GM19395 (cell line): ENCODE results near the gene GCLC.
"Not testable (repeated sequence)": the region's sequence is repeated elsewhere in the genome, so short reads cannot be mapped to it uniquely, and the experiment has no call there.

Source experiments
- ATAC-seq: cut with Tn5 transposase; IDR thresholded peaks from one replicate; pipeline ENCODE4 v1.9.1; 2021; ENCODE audit warnings: mild to moderate bottlenecking, moderate library complexity; ENCODE audit not compliant: unreplicated experiment

GCLC gene

DNA sequence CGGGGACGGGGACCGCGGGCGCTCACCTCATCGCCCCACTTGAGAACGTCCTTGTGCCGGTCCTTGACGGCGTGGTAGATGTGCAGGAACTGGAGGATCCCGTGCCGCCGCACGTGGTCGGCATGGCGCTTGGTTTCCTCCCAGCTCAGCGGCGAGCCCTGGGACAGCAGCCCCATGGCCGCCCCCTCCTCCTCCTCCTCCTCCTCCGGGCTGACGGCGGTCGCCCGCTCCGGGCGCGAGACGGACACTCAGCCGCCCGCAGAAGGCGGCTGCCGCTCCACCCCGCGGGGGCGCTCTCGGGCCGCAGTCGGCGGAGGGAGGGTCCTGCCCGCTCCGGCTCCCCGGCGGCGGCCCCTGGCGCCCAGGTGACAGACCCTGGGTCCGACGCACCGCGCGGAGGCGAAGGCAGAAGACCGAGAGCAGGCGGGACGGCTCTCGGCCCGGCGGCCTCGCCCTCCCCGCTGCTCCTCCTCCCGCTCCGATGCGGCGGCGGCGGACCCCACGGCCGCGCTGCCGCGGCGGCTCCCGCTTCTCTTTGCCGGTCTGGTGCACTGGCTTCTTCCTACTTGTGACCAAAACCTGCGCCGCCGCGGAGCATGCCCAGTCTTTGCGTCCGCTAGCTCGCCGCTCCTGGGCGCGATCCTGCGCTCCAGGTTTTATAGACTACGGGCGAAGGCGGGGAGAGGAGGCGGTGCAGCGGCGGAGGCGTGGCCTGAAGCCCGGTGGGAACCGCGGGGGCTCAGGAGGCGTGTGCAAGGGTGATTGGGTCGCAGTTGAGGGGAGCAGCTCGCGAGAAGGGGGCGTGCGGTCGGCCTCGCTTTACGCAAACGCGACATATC lies at the start of gene GCLC:
GCLC (minus strand) TSS at position 632 of the 839 bp plus-strand sequence; CDS start at position 176, 456 bp downstream.
- peak; percentile 70 for ATAC-seq

DNA sequence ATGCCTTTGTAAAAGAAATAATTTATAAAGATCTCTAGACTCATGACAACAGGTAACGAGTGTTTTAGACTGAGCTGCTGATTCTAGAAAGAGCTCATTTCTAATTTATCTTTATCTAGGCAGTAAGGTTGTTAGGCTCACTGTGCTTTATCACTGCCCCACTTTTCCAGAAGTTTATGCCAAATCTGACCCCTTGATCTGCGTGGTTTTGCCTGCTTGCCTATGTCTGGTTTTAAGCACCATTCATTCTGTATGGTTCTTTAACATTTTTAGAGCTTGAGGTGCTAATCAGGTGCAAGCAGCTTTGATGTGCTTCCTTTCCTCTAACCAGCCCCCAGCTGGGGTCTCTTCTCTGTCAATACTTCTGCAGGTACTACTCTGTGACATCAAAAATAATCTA lies 49.7 kb upstream of the GCLC start:
- no peak for ATAC-seq

DNA sequence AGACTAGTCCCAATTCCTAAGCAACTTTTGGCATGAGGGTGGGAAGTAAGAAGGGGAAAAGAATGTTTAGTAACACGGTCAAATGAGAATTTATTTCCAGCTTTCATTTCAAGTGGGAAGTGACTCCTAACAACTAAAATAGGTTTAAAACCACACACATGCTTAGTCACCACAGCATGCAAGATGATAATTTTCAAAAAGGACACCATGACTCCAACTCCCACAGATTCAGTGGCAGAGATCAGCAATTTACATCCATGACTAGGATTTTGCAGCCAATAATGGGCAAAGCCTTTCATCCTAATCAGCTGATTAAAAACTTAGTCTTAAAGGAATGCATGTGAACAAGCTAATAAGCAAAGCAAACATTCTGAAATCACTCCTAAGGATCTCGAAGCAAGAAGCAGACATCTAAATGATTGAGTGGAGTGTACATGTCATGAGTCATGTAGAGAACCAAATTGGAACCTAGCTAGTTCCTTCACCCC lies 48.1 kb upstream of the GCLC start:
- ATAC-seq = no peak

DNA sequence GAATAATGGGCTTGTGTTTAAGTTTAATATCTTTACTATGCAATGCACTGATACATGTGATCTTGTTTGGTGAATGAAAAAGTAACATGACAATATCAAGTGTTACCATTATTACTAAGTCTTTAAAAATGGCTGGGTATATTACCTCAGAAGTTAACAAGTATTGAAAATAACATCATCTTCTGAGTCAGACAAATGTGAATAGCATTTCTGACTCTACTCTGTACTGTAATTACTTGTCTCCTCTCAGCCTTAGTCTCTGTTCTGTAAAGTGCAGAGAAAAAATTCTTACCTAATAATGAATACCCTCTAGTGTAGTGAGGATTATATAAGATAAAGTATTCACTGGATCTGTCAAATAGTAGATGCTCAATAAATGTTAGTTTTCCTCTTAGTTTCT lies 47.0 kb upstream of the GCLC start:
- ATAC-seq = no peak

DNA sequence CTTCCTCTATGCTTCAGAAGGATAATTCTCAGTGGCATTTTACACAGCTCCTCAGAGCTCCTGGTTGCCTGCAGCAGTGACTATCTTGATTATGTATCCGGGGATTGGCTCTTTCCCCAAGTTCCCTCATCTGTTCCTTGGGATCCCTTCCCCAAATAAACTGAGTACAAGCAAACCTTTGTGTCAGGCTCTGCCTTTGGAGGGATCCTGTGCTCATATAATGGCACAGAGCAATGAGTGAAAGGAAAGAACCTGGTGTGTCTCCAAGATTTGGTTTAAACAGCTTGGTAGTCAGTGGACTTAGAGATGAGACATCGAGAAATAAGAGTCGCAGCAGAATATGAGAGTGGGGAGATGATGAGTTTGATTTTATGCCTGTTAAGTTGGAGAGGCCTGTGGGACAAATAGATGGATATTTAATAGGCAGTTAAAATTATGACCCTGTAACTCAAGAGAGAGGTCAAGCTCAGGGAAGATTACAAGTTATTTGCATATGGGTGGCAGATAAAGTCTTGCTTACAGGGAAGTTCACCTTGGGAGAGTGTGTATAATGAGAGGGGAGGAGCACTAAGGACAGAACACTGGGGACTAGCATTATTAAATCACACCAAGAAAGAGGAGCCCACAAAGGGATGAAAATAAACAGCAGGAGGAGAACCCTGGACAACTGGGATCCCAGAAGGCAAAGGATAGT lies 44.1 kb upstream of the GCLC start:
- ATAC-seq = no peak

DNA sequence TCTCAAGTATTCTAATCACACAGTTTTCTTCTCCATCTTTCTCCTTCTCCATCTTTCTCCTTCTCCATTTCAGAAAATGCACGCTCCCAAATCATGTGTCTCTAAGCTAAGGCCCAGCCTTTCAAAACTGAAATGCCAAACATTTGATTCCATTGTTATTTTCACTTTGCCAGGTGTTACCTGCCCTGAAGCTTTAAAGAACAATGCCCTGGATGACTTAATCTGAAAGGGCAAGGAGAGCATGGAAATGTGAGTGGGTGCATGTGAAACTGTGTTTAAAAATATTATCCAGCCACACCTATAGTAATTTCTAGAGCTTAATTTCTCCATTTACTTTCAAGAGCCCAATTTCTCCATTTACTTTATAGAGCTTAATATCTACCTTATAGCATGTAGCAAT lies 42.4 kb upstream of the GCLC start:
- ATAC-seq = no peak

DNA sequence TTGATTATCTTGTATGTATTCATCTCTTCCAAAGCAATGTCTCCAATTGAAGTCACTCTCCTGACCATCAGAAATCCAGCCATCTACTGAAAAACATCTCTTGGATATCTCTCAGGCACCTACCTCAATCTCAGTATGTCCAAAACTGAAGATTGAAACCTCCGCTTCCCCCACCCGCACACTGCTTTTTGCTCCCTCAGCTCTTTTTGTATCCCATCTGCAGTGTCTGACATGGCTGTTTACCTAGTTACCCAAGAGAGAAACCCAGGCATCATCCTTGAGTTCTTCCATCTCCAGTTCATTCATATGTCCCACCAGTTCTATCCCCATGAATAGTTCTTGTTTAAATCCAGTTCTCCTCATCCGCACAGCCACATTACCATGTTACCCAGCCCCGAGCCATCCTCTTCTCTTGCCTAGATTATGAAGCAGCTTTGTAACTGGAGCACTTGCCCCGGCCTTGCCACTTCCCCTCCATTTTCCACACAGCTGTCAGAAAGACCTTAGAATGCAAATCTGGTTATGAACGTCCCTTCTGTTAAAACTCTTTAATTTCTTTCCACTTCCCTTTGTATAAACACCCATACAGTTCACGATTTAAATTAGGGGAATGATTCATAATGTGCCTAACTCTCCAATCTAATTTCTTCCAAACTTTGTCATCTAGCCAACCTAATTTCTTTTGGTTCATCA lies 40.5 kb upstream of the GCLC start:
- ATAC-seq = no peak

DNA sequence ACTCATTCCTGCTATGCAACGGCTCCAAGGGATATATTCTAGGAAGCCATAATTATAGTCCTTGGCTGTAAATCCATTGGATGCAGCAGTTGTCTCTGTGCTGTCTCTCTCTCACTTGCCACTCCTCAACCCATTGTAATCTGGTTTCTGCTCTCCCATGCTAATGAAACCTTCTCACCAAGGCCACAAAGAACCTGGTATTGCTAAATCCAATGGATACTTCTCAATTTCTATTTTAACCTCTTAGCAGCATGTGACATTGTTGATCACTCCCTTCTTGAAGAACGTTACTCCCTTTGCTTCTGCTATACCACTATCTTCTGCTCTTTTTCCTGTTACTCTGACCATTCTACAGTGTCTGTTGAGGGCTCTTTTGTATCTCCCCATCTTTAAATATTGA lies 39.8 kb upstream of the GCLC start:
- ATAC-seq = no peak

DNA sequence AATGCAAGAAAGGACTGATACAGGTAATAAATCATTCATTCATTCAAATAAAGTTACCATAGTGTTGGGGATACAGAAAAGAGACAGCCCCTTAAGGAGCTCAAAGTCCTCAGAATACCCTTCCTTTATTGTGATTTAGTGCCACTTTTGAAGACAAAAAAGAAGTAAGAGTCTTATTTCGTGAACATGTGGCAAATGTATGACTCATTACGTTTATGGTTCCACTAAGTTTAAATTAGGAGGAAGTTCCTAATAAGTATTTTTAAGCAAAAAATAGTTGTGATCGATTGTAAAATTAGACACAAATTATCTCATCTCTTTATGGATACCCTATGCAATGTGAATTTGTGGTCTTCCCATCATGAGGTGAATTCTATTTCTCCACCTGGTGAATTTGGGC lies 38.5 kb upstream of the GCLC start:
- no peak for ATAC-seq

DNA sequence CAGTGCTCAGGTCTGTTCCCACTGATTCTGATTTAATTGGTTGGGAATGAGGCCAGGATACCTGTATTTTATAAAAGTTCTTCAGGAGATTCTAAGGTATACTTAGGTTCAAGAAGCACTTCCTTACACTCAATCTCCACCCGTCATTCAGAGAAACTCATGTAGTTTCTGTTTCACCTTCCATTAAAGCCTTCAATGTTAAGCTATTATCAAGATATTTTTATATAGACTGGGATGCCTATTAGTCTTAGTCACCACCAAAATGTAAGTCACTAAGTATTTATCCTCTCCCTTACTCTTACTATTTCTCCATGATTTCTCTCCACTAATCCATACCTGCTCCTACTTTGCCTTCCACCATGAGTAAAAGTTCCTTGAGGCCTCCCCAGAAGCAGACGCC lies 38.1 kb upstream of the GCLC start:
- ATAC-seq = no peak

DNA sequence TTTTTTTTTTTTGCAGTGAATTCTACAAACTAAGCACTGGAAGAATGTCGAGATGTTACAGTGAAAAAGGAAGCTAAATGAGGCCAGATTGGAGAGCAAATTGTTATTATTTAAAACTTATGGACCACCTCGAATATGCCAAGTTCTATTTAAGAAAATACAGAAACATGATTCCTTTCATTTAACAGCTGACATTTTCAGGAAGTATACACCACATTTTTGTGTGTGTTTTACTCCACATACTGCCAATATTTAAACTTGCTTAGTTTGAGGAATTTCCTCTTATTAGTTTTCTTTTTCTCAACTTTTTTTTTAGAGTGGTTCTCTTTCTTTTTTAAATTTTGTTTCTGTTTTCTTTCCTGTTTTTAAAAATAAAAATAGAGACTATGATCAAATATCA lies 37.0 kb upstream of the GCLC start:
- no peak for ATAC-seq

DNA sequence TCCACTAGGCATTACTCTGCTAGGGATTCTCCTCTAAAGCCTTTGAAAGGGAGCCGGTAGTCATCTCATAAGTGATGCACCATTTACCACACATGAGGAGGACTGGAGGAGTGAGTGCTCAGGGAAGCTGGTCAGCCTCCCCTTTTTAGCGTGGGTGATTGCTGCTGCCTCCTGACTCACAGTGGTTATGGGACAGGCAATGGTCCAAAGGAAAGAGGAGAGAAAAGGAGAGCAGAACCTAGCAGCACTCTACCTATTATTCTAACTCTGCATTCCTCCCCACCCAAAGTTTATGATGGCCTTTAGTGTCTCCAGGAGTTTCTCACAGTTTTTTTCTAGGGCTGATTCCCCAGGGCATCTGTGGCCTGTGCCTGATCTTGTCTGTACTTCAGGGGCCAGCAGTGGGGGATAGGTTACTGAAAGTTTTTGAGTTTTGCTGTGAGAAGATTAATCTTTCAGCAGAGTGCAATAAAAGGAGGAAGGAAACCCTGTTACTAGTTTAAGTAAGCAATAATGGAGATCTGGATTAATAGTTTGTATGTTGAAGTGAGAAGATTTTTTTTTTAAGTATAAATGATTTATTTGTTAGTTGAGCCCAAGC lies 36.4 kb upstream of the GCLC start:
- ATAC-seq = no peak

DNA sequence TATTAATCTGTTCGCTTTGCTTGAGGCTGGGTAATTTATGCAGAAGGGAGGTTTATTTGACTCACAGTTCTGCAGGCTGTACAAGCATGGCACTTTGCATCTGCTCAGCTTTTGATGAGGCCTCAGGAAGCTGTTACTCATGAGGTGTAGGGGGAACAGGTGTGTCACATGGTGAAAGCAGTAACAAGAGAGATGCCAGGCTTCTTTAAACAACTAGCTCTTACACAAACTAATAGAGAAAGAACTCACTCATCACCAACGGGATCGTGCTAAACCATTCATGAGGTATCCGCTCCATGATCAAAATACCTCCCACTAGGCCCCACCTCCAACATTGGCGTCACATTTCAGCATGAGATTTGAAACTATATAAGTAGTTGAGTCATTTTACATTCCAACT lies 34.4 kb upstream of the GCLC start:
- no peak for ATAC-seq

DNA sequence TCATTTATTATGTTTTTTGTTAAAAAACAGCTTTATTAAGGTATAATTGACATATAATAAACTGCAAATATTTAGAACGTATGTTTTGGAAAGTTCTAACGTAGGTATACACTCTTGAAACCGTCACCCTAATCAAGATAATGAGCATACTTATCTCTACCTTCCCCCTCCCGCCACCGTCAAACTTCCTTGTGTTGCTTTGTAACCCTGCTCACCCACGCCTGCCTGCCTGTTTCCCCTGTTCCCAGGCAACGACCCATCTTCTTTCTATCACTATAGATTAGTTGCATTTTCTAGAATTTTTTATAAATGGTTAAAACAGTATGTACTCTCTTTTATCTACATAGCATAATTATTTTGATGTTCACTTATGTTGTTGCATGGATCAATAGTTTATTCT lies 33.5 kb upstream of the GCLC start:
- no peak for ATAC-seq

DNA sequence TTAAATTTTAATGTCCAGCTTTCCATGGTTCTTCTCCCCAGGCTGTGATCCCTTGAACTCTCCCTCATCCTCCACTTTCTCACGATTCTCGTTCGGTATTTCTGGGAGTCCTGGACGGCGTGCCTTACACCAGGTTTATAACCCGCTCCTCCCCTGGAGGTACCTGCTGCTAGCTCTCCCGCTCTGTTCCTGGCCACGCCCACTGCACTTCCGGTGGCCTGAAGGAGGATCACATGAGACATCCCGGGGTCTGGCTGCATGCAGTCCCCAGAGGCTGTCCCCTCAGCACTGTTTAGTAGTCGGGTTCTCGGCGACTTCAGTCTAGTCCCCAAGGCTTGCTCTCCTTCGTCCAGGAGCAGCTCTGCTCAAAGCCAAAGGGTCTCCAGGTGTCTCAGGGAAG lies 28.4 kb upstream of the GCLC start:
- ATAC-seq = no peak

DNA sequence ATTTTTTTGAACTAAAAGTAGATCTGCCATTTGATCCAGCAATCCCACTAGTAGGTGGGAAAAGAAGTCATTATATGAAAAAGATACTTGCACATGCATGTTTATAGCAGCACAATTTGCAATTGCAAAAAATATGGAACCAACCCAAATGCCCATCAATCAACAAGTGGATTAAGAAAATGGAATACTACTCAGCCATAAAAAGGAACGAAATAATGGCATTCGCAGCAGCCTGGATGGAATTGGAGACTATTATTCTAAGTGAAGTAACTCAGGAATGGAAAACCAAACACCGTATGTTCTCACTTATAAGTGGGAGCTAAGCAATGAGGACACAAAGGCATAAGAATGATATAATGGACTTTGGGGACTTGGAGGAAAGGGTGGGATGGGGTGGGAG lies 27.5 kb upstream of the GCLC start:
- ATAC-seq = not testable (repeated sequence)

DNA sequence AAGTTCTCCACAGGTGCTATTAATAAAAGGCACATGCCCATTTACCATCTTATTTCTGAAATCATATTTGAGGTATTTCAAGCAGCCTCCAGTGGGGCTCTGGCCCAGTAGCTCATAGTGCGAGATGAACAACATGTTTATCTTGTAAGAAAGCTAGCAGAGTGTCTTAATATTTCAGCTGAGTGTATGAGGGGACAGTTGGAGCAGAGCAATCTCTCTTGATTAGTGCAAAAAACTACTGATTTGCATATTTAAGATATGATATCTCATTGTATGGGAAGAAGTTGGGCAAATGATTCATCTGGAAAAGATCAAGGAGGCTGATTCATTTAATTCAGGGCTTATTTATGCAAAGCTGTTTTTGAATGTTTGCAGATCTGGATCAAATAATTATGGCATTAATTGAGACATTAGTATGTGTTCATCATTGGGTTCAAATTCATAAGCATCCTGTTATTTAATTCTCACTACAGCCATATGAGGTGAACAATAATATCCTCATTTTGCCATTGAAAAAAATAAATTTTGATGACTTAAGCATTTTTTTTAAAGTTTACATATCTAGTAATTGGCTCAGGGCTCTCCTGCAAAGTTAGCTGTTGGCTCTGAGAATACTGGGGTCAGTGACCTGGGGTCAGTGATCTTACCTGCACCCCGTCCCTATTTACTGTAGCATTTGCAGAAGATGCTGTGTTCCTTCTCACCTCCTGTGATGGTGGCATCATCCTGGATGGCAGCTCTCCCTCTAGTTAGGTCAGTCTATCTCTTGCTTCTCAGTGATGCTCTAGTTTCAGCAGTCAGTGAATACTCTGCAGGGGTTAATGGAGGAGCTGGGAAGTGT lies 24.1 kb upstream of the GCLC start:
- ATAC-seq = no peak

DNA sequence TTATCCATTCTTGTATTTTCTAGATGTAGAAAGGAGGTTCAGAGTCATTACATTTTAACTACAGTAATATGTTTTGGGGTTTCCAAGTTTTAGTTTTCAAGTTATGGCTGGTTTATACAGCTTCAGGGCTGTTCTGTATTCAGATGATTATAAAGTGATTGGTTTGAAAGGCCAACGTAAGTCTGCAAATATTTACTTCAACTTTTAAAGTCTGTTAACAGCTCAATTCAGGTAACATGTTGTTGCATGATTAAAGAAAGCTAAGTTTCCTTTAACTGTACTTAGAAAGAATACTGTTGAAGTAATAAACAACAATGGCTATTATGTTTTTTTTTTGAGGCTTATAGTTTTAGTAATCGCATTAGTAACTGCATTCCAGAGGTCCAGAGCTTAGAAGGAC lies 22.8 kb upstream of the GCLC start:
- no peak for ATAC-seq

DNA sequence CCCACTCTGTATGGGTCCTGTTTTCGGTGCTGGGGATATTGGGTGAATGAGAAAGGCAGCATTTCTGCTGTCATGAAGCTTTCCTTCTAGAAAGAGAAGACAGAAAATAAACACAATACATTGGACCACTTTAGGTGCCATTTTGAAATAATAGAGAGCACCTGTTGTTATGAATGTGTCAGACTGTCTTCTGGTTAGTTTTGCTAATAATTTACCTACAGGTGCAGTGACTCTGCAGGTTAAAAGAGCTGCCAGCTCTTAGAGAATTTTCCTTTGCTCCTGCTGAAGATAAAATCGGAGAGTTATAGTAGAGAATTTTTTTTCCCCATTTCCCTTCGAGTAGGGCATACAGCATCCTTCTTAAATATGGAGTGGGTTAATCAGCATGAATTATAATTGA lies 21.9 kb upstream of the GCLC start:
- no peak for ATAC-seq

DNA sequence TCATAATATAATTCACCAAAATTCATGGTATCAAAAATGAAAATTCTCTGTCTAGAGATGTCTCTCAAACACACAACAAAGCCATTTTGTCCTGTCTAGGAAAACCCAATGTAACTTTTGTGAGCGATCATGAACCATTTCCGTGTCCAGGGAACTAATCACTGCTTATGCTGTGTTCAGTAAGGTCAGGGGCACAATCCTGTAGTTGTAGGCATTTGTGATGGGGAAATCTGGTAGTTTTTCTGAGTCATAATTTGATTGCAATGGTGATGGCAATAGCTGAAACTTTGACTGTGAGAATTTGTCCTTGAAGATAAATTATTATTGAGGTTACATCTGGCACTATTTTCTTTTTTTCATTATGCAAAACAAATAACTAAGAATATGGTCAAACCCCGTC lies 21.0 kb upstream of the GCLC start:
- no peak for ATAC-seq
